ENCODE results near the gene IGSF5.

DNA sequence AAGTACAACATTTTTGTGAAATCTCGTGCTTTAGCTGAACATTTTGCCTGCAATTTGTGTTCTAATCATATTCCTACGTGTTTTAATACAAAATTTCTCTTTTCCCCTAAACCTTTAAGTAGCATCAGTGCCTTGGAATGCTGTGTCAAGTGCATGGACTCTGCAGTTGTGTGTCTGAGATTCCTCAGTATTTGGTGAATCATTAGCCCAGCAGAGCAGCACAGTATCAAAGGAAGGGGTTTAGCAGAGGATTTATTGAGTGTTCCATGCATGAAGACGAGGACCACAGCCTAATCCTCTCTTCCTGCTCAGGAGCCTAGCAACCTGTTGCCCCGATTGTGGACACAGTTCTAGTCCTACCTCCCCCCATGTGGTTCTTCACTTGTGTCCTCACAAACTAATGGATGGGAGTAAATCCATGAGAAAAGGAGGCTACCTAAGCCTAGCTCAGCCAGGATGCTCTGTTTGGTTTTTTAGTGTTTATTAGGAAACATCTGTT, 92.9 kb downstream of the IGSF5 start:
- TF ChIP-seq, protein P1, sequence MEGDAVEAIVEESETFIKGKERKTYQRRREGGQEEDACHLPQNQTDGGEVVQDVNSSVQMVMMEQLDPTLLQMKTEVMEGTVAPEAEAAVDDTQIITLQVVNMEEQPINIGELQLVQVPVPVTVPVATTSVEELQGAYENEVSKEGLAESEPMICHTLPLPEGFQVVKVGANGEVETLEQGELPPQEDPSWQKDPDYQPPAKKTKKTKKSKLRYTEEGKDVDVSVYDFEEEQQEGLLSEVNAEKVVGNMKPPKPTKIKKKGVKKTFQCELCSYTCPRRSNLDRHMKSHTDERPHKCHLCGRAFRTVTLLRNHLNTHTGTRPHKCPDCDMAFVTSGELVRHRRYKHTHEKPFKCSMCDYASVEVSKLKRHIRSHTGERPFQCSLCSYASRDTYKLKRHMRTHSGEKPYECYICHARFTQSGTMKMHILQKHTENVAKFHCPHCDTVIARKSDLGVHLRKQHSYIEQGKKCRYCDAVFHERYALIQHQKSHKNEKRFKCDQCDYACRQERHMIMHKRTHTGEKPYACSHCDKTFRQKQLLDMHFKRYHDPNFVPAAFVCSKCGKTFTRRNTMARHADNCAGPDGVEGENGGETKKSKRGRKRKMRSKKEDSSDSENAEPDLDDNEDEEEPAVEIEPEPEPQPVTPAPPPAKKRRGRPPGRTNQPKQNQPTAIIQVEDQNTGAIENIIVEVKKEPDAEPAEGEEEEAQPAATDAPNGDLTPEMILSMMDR (IDR thresholded peaks at IDR 0.05), result no peak
- no peak for TF ChIP-seq POLR2A (IDR thresholded peaks at IDR 0.05)
